Measurements from ENCODE around the gene FRMD1. TPM values are rescaled to one million over a fixed set of nuclear protein-coding genes. Genes with fewer than 3 reads are reported as not detected.

Gene FRMD1
- total RNA-seq, 1 experiment from 2014 or later, result not detected

GRCh38 chr6:168005796-168006195 is 73.2 kb downstream of the FRMD1 start:
- no peak for DNase-seq (ENCODE audit: low spot score)

- DNase-seq (ENCODE audit: low spot score), result no peak
Observed at GRCh38 chr6:168004945-168005344, 74.1 kb downstream of the FRMD1 start.

- no peak for DNase-seq (ENCODE audit: low spot score)
Observed at GRCh38 chr6:168004023-168004422, 75.0 kb downstream of the FRMD1 start.

Other genes with a start within 250 kb of the FRMD1 start
- 0.51 and 2.3 TPM in 2 replicates for gene KIF25, start 81.5 kb downstream of the FRMD1 start, total RNA-seq (2014; rRNA removed; shearing (Covaris generic))
- not detected in 2 replicates for gene DACT2, start 240.6 kb upstream of the FRMD1 start, total RNA-seq (2014; rRNA removed; shearing (Covaris generic))